SK-N-SH treated with all-trans-retinoic acid at 6 μM for 48 hours (cell line): Measurements from ENCODE around the gene CMTR2.

Experiments
- ATAC-seq: fragments of 200-7000 bp; cut with Tn5 transposase; 3 replicates; pipeline ENCODE4 v1.9.1; 2020; ENCODE audit warnings: mild to moderate bottlenecking, moderate library complexity
- ARNTL ChIP-seq: fragments of 450-650 bp; formaldehyde crosslinking; IDR thresholded peaks from 2 replicates; pipeline ENCODE4 v1.5.0; 2020; ENCODE audit warnings: low read depth, mild to moderate bottlenecking, moderate library complexity, borderline replicate concordance
- BACH2 ChIP-seq: fragments of 250-450 bp; sonication (Bioruptor Pico); IDR thresholded peaks from 2 replicates; pipeline ENCODE4 v1.9.0; 2021; ENCODE audit warnings: mild to moderate bottlenecking, borderline replicate concordance
- CSDC2 ChIP-seq: fragments of 250-450 bp; sonication (Bioruptor Pico); IDR thresholded peaks from 2 replicates; pipeline ENCODE4 v1.5.0; 2020; ENCODE audit warnings: mild to moderate bottlenecking, moderate library complexity
- CSRNP3 ChIP-seq: fragments of 250-450 bp; sonication (Bioruptor Pico); IDR thresholded peaks from 2 replicates; pipeline ENCODE4 v1.5.1; 2021; ENCODE audit warnings: mild to moderate bottlenecking, moderate library complexity
- ESRRG ChIP-seq: fragments of 250-450 bp; sonication (Bioruptor Pico); IDR thresholded peaks from 2 replicates; pipeline ENCODE4 v1.6.1; 2021; ENCODE audit warnings: mild to moderate bottlenecking
- GLIS3 ChIP-seq: fragments of 250-450 bp; sonication (Bioruptor Pico); IDR thresholded peaks from 2 replicates; pipeline ENCODE4 v1.5.0; 2020; ENCODE audit warnings: mild to moderate bottlenecking, moderate library complexity
- ISL1 ChIP-seq: fragments of 250-450 bp; sonication (Bioruptor Pico); IDR thresholded peaks from 2 replicates; pipeline ENCODE4 v2.1.2; 2022; ENCODE audit warnings: mild to moderate bottlenecking, moderate library complexity
- PATZ1 ChIP-seq: fragments of 250-450 bp; sonication (Bioruptor Pico); IDR thresholded peaks from 2 replicates; pipeline ENCODE4 v1.8.0; 2020; ENCODE audit warnings: mild to moderate bottlenecking, moderate library complexity, borderline replicate concordance
- POU6F1 ChIP-seq: fragments of 250-450 bp; sonication (Bioruptor Pico); IDR thresholded peaks from 2 replicates; pipeline ENCODE4 v1.8.0; 2021; ENCODE audit warnings: low read depth, mild to moderate bottlenecking, moderate library complexity, borderline replicate concordance
- PPARA ChIP-seq: fragments of 250-450 bp; sonication (Bioruptor Pico); IDR thresholded peaks from 2 replicates; pipeline ENCODE4 v1.5.0; 2020; ENCODE audit warnings: mild to moderate bottlenecking, borderline replicate concordance
- RARB ChIP-seq: fragments of 250-450 bp; sonication (Bioruptor Pico); IDR thresholded peaks from 2 replicates; pipeline ENCODE4 v1.8.0; 2021; ENCODE audit warnings: mild to moderate bottlenecking, moderate library complexity
- SNAI2 ChIP-seq: fragments of 250-450 bp; sonication (Bioruptor Pico); IDR thresholded peaks from 2 replicates; pipeline ENCODE4 v1.5.0; 2020; ENCODE audit warnings: mild to moderate bottlenecking, moderate library complexity
- TCF4 ChIP-seq: fragments of 250-450 bp; sonication (Bioruptor Pico); IDR thresholded peaks from 2 replicates; pipeline ENCODE4 v1.8.0; 2021; ENCODE audit warnings: mild to moderate bottlenecking, moderate library complexity, borderline replicate concordance
- TOX ChIP-seq: fragments of 250-450 bp; sonication (Bioruptor Pico); IDR thresholded peaks from 2 replicates; pipeline ENCODE4 v1.8.0; 2021; ENCODE audit warnings: mild to moderate bottlenecking, moderate library complexity, borderline replicate concordance
- TSHZ2 ChIP-seq: fragments of 250-450 bp; sonication (Bioruptor Pico); IDR thresholded peaks from 2 replicates; pipeline ENCODE4 v1.5.0; 2020; ENCODE audit warnings: mild to moderate bottlenecking, moderate library complexity
- ZC3H10 ChIP-seq: fragments of 250-450 bp; sonication (Bioruptor Pico); IDR thresholded peaks from 2 replicates; pipeline ENCODE4 v1.5.1; 2021; ENCODE audit warnings: mild to moderate bottlenecking, moderate library complexity
- ZFP3 ChIP-seq: fragments of 250-450 bp; sonication (Bioruptor Pico); IDR thresholded peaks from 2 replicates; pipeline ENCODE4 v1.5.0; 2020; ENCODE audit warnings: mild to moderate bottlenecking, moderate library complexity
- ZFP30 ChIP-seq: fragments of 450-650 bp; formaldehyde crosslinking; IDR thresholded peaks from 2 replicates; pipeline ENCODE4 v1.5.0; 2022; ENCODE audit warnings: mild to moderate bottlenecking, moderate library complexity
- ZNF565 ChIP-seq: fragments of 450-650 bp; formaldehyde crosslinking; conservative IDR thresholded peaks from 2 replicates; pipeline ENCODE4 v1.5.0; 2020; ENCODE audit warnings: low read depth, mild to moderate bottlenecking, moderate library complexity
- ZNF70 ChIP-seq: fragments of 450-650 bp; formaldehyde crosslinking; IDR thresholded peaks from 2 replicates; pipeline ENCODE4 v1.5.0; 2020; ENCODE audit warnings: mild to moderate bottlenecking, moderate library complexity
- ZNF8 ChIP-seq: fragments of 450-650 bp; formaldehyde crosslinking; IDR thresholded peaks from 2 replicates; pipeline ENCODE4 v1.5.0; 2020; ENCODE audit warnings: mild to moderate bottlenecking, moderate library complexity
- TF ChIP-seq, protein P1 (sequence below): fragments of 250-450 bp; sonication (Bioruptor Pico); IDR thresholded peaks from 2 replicates; pipeline ENCODE4 v1.5.1; 2020; ENCODE audit warnings: low read depth, mild to moderate bottlenecking, moderate library complexity

The CMTR2 gene

DNA sequence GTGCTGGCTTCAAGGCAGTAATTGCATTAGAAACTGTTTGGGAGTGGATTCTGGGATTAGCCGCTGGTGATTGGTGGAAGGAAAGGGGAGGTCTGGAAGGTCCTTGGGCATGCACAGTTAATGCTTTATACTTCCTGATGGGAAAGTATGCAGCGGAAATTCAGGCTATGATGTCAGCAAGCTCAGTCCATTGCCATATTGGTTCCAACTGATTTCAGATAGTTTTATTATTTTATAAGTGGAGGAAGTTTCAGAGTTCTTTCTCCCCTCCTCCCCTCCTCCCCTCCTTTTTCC lies 8.1 kb upstream of the CMTR2 start (continued):
- no peak for TF ChIP-seq ZNF565
- no peak for TF ChIP-seq GLIS3 (CRISPR knock-in tag)
- no peak for TF ChIP-seq ZNF70
- no peak for TF ChIP-seq ZFP30 (CRISPR knock-in tag)
- TF ChIP-seq ZC3H10 (CRISPR knock-in tag): no peak
- no peak for TF ChIP-seq TCF4 (CRISPR knock-in tag)

DNA sequence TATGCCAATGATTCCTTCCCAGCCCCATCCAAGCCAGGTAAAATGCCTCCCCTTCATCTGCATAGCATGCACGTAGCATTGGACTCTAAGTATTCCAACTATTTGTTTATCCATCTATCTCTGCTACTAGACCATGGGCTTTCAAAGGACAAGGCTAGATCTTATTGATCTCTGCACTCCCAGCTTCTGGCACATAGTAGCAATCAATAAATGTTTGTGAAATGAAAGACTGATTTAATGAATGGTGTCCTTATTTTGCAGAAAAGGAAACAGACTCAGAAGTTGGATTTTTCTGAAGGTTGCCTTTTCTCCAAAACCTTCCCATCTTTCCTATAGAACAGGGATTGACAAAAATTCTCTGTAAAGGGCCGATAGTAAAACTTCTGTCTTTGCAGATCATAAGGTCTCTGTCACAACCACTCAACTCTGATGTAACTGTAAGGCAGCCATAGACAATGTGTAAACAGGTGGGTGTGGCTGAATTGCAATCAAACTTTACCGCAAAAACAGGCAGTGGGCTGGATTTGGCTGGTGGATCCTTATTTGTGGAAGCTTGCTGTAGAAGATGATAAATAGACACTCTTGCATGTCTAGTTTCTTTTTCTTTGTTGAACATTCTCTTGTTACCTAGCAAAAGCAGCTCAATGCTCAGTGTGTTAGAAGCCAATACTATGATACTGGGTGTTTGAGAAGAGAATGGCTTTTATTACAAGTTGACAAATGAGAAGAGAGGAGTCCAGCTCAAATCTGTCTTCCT lies 7.6 kb upstream of the CMTR2 start:
- TF ChIP-seq ISL1 (CRISPR knock-in tag) (no peak), CSDC2 (CRISPR knock-in tag) (no peak), RARB (CRISPR knock-in tag) (no peak), ZFP30 (CRISPR knock-in tag) (no peak), TCF4 (CRISPR knock-in tag) (no peak), BACH2 (no peak), ARNTL (no peak), POU6F1 (CRISPR knock-in tag) (no peak), TSHZ2 (no peak), TOX (no peak), ESRRG (CRISPR knock-in tag) (no peak), SNAI2 (CRISPR knock-in tag) (no peak), ZNF565 (no peak), ZFP3 (CRISPR knock-in tag) (no peak), ZC3H10 (CRISPR knock-in tag) (no peak), ZNF8 (CRISPR knock-in tag) (no peak), PPARA (CRISPR knock-in tag) (no peak)
- TF ChIP-seq, protein P1, sequence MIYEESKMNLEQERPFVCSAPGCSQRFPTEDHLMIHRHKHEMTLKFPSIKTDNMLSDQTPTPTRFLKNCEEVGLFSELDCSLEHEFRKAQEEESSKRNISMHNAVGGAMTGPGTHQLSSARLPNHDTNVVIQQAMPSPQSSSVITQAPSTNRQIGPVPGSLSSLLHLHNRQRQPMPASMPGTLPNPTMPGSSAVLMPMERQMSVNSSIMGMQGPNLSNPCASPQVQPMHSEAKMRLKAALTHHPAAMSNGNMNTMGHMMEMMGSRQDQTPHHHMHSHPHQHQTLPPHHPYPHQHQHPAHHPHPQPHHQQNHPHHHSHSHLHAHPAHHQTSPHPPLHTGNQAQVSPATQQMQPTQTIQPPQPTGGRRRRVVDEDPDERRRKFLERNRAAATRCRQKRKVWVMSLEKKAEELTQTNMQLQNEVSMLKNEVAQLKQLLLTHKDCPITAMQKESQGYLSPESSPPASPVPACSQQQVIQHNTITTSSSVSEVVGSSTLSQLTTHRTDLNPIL (CRISPR knock-in tag): no peak
- ATAC-seq: no peak

DNA sequence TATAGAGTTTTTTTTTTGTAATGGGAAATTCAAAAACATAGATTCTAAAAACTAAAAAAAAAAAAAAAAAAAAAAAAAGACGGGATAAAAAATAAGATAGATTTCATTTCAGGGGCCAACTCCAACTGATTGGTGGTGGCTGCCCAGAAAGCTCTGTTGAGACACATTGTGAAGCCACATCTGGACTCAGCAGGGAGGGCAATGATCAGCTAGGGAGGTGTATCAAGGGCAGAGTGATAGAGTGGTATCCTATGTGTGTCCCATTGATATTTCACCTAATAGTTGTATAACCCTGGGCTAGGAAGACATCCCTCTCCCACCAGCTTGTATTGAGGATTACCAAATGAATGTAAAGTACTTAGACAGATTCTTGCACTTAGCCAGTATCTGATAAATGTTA lies 6.7 kb upstream of the CMTR2 start:
- no peak for TF ChIP-seq TSHZ2
- TF ChIP-seq ZNF565: no peak
- TF ChIP-seq PPARA (CRISPR knock-in tag): no peak
- no peak for TF ChIP-seq CSRNP3 (CRISPR knock-in tag)
- TF ChIP-seq ZFP3 (CRISPR knock-in tag): no peak
- TF ChIP-seq BACH2: no peak
- no peak for TF ChIP-seq ESRRG (CRISPR knock-in tag)
- no peak for TF ChIP-seq TOX
- TF ChIP-seq ZFP30 (CRISPR knock-in tag): no peak
- no peak for TF ChIP-seq PATZ1 (CRISPR knock-in tag)
- no peak for ATAC-seq
